Loucy (cell line): ENCODE data around the gene CTNNB1.

Experiments
- CTCF ChIP-seq: fragments of 200-600 bp; sonication (generic); conservative IDR thresholded peaks from 2 replicates; pipeline ENCODE4 v1.5.1; 2014; ENCODE audit warnings: mild to moderate bottlenecking, antibody characterized with exemption, low read length
- EZH2phosphoT487 ChIP-seq: fragments of 200-600 bp; IDR thresholded peaks from 2 replicates; pipeline ENCODE4 v1.6.1; 2018; ENCODE audit warnings: antibody characterized with exemption, mild to moderate bottlenecking, moderate library complexity, borderline replicate concordance

- TF ChIP-seq CTCF, result no peak
- TF ChIP-seq EZH2phosphoT487, result no peak
Observed at GRCh38 chr3:41178576-41178975, 20.7 kb upstream of the CTNNB1 start.
